GM10248 (cell line): Measurements from ENCODE around the gene CLN3.
A peak's percentile ranks its signal among the peaks of the same experiment; 100 is the strongest.

Experiments
- CTCF ChIA-PET: fragments of 300-600 bp; sonication (Branson Sonifier 250); formaldehyde crosslinking; extraction: SDS; loops from one replicate; lab custom pipeline; 2021; ENCODE audit warnings: antibody characterized with exemption; lab: Yijun Ruan, JAX
- POLR2A ChIA-PET: fragments of 350-650 bp; sonication (Branson Sonifier 250); formaldehyde crosslinking; extraction: SDS; loops from one replicate; lab custom pipeline; 2020; ENCODE audit warnings: antibody characterized with exemption; lab: Yijun Ruan, JAX
- DNase-seq: peaks from one replicate; pipeline ENCODE4 v3.0.0; 2012; ENCODE audit errors: extremely low spot score
- TF ChIP-seq, protein P1 (sequence below): IDR thresholded peaks from 2 replicates; pipeline ENCODE4 v1.5.1; 2012; ENCODE audit warnings: mild to moderate bottlenecking, low read depth; ENCODE audit errors: extremely low read depth, missing control alignments, control extremely low read depth

The CLN3 gene

DNA sequence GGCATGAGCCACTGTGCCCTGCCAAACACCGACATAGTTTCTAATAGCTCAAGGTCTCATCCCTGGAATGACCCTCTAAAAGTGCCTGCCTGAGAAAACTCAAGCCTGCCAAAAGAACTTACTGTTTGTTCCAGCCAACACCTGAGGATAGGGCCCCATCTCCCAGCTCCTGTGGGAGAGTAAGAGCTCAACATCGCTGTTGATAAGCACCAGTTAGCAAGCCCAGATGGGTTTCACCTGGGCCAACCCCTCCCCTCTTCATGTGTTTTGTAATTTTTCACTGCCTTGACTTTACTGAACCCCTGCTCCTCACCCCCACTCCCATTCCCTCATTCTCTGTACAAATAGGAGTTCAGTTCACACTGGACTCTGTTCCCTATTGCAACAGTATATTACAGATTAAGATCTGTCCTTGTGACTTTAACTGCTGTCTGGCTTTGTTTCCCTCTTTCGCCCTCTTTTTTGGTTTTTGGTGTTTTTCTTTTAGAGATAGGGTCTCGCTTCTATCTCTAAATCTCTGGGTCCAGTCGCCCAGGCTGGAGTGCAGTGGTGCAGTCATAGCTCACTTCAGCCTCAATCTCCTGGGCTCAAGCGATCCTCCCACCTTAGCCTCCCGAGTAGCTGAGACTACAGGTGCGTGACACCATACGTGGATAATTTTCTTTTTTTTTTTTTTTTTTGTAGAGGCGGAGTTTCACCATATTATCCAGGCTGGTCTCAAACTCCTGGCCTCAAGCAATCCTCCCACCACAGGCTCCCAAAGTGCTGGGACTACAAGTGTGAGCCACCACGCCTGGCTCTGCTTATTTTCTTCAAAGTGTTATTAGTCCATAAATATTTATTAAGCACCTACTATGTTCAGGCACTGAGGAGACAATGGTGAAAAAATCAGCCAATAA lies 34.6 kb upstream of the CLN3 start:
- TF ChIP-seq, protein P1, sequence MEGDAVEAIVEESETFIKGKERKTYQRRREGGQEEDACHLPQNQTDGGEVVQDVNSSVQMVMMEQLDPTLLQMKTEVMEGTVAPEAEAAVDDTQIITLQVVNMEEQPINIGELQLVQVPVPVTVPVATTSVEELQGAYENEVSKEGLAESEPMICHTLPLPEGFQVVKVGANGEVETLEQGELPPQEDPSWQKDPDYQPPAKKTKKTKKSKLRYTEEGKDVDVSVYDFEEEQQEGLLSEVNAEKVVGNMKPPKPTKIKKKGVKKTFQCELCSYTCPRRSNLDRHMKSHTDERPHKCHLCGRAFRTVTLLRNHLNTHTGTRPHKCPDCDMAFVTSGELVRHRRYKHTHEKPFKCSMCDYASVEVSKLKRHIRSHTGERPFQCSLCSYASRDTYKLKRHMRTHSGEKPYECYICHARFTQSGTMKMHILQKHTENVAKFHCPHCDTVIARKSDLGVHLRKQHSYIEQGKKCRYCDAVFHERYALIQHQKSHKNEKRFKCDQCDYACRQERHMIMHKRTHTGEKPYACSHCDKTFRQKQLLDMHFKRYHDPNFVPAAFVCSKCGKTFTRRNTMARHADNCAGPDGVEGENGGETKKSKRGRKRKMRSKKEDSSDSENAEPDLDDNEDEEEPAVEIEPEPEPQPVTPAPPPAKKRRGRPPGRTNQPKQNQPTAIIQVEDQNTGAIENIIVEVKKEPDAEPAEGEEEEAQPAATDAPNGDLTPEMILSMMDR, result no peak
- ChIA-PET CTCF (interaction anchor here (1.0 kb wide), 1 partner anchor 10 kb away, joined by 3 read pairs; no protein-coding TSS in a partner anchor), POLR2A (no interaction called here)
- no peak for DNase-seq

DNA sequence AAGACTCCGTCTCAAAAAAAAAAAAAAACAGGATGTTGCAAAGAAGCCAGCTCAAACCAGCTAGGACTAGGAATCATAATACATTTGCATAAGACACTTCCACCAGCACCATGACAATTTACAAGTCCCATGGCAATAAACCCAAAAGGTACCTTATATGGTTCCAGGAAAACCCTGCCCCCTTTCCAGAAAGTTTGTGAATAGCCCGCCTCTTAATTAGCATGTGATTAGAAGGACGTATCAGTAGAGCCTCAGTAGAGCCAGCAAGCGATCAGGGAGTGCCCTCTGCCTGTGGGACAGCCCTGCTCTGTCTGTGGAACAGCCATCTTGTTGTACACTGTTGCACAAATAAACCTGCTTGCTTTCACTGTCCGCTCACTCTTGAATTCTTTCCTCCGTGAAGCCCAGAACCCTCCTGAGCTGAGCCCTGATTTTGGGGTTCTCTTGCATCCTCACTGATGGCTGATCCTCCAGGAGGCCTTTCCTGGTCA lies 32.9 kb upstream of the CLN3 start:
- ChIA-PET POLR2A (no interaction called here), CTCF (no interaction called here)
- TF ChIP-seq, protein P1, result peak; percentile 5
- DNase-seq, result no peak

DNA sequence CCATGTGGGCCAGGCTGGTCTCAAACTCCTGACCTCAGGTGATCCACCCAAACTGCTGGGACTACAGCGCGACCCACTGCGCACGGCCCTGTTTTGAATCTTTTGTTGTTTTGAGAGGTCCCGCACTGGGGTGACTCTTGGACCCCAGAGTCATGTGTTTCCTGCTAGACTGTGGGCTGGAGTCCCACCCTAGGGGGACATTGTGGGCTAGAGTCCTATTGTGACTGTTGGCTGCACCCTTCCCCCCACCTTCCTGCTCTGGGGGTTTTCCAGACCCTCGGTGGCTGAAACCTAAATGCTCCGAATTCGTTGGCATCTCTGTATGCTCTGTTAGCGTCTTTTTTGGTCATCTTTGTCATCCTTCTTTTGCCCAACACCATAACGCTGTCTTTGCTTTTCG lies 30.9 kb upstream of the CLN3 start:
- ChIA-PET CTCF (no interaction called here), POLR2A (no interaction called here)
- DNase-seq, result no peak
- TF ChIP-seq, protein P1, result no peak

DNA sequence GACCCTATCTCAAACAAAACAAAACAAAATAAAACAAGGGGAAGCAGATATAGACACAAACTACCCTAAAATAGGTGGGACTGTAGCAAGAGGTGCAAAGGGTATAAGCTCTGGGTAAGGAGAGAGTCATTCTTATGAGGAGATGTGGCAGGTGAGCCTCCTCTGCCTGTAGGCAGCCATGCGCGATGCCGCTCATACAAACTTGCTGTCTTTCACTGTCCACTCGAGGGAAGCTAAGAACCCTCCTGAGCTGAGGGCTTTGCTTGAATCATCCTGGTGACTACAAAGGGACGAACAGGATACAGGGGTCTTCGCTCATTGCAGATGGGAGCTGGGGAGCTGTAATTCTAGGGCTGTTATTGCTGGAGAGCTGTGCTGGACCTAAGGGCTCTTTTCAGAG lies 29.6 kb upstream of the CLN3 start:
- ChIA-PET CTCF (interaction anchor here (1.6 kb wide), 1 partner anchor 8 kb away, joined by 6 read pairs; no protein-coding TSS in a partner anchor), POLR2A (no interaction called here)
- DNase-seq, result no peak
- TF ChIP-seq, protein P1, result no peak

DNA sequence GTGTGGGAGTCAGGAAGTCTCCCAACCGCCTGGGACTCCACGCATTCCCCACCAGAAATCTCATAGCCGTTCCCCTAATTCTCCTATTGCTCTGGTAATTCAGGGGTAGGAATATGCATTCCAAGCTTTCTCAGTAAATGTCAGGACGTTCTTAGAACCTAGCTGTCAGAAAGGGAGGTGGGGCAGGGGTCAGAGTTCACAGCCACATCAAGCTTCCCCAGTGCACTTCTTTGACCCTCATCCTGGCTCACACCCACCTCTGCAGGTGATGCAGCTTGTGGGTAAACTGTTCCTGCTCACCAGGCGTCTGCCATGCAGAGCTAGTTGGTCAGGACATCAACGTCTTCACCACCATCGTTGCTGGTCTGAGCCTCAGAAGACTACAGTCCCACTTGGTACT lies 28.8 kb upstream of the CLN3 start:
- DNase-seq, result no peak
- ChIA-PET POLR2A (no interaction called here), CTCF (interaction anchor here (1.6 kb wide), 1 partner anchor 9 kb away, joined by 6 read pairs; no protein-coding TSS in a partner anchor)
- TF ChIP-seq, protein P1, result no peak

DNA sequence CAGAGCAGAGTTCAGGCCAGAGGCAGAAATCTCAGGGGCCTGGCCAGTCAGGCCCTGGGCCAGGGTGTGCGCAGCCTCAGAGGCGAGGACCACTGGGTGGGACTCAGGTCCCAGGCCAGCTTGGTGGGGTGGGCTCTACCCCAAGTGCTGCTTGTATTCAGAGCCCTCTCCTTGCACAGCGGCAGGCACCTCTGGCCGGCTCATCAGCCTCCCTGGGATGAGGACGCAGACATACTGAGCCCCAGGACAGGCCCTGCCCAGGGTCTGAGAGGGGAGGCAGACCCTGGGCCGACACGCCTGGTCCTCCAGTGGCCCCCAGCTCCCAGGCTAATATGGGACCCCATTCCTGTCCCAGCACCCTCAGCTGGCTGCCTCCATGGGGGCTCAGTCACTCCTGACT lies 22.4 kb upstream of the CLN3 start:
- TF ChIP-seq, protein P1, result no peak
- ChIA-PET CTCF (no interaction called here), POLR2A (no interaction called here)
- no peak for DNase-seq
